Activated CD8-positive, alpha-beta memory T cell treated with anti-CD3 and anti-CD28 coated beads for 24 hours (primary cell): Measurements from ENCODE around the gene CIT.
"Not testable (repeated sequence)": the region's sequence is repeated elsewhere in the genome, so short reads cannot be mapped to it uniquely, and the experiment has no call there.

Source experiments
- DNase-seq: peaks from one replicate; pipeline ENCODE4 v3.0.0-alpha.2; 2020

CIT gene

DNA sequence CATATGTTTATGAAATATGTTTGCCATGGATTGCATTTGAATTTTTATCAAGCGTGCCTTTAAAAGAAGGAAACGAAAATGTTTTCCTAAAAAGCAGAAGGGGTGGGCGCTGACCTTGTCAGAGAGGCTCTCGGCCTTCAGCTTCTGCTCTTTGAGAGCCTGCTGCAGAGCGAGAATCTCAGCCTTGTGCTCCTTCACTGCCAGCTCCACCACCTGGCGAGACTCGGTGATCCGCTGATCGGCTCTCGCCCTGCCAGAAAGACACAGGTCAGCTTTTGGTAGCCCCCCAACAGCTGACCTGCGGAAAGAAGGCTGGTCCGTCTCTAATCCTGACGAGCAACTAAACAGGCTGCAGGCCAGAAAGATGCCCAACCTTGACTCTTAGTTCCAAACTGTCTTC, 146.7 kb downstream of the CIT start:
- no peak for DNase-seq

DNA sequence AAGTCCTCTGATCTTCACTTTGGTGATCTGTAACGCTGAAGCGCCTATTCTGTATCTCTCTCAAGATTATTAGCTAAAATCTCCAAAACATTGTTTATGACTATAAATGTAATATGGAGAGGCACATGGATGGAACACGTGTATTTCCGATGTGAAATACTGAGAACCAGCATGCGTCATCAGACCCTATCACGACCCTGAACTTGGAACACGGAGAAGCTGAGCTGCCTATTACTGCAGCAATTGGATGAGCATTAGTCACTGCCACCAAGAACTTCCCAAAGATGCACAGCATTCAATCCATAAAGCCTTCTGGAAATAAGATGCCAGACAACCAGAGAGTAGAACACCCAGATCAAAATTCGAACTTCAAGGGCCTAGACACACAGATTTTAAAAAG, 147.2 kb downstream of the CIT start:
- no peak for DNase-seq

DNA sequence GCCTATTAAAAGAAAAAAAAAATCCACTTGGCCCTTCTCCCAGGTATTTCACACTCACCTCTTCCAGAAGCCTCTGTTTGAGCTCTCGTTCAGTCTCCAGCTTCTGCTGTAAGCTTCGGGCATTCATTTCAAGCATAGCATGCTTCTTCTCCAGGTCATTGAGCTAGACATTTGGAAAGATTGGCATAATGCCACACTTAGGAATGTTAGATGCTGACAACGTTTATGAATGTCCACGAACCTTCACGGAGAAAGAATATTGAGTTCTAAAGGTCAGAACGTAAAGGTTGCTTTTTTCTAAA, 148.7 kb downstream of the CIT start:
- DNase-seq: no peak

- DNase-seq: no peak
These were observed 149.3 kb downstream of the CIT start for GRCh38 chr12:119727600-119728443.

DNA sequence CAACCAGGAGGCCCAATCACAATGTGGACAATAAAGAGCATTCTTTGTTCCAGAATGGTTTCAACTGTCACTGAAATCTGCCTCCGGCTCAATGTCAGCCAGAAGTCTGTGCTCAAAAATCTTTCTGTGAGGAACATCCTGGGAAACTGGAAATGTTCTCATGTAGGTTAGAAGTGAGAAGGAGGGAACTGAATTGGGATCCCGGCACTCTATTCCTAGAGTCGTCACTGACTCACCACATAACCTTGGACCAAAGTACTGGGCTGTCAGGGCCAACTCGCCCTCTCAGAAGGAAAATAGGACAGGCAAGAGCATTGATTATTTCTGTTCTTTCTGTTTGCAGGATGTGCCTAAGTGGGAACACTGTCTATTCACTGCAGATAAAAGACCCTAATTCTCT, 151.6 kb downstream of the CIT start:
- DNase-seq: no peak

DNA sequence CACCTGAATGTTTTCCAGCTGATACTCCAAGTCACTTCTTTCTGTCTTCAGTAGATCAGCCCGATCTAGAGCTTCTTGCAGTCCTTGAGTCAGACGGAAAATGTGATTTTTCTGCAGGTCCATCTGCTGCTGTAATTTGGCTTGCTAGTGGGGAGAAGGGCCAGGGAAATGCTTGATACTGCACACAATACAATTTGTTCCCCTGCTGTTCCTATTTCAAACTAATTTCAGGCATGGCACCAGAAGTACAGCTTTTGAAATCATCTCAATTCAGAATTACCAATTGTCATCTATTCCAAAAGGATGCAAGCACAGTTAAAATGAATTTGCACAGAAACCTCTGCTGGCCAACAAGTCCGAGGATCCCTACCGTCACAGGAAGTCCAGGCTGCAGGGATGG, 155.8 kb downstream of the CIT start:
- no peak for DNase-seq

DNA sequence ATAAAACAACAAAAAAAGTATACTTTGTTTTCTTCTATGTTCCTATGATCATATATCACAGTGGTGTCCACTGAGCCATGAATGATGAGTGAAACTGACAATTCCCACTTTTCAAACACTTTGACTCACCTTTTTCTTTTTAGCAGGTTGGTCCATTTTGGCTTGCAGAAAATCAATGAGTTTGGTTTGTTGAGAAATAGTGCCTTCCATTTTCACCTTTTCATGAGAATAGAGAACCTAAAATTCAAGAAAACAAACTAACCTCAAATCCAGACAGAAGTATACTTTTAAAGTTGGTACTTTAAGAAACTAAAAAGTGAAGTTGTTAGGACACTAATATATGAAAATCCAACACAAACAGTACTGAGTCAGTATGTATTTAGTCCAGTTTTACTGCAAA, 156.8 kb downstream of the CIT start:
- DNase-seq: no peak

DNA sequence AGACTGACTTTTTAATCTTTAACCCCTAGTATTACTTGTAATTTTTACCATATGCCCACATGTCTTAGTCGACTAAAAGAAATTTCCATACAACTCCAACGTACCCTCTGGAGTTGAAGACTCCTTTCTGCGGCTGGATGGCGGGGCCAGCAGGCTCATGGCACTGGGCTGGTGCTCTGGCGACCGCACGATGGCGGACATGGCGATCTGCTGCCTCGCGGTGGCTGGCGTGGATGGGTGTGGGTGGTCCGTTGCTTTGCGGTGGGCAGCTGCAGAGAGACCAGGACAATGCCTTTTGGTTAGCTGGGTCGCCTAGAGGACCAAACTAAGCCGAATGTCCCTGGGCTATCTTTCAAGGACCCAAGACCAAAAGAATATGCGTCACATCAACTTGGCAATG, 159.0 kb downstream of the CIT start:
- no peak for DNase-seq

- no peak for DNase-seq
These were observed 161.9 kb downstream of the CIT start for GRCh38 chr12:119715268-119715620.

GRCh38 chr12:119714614-119715267, 162.4 kb downstream of the CIT start:
- DNase-seq: no peak

GRCh38 chr12:119713551-119714031, 163.5 kb downstream of the CIT start:
- no peak for DNase-seq

DNA sequence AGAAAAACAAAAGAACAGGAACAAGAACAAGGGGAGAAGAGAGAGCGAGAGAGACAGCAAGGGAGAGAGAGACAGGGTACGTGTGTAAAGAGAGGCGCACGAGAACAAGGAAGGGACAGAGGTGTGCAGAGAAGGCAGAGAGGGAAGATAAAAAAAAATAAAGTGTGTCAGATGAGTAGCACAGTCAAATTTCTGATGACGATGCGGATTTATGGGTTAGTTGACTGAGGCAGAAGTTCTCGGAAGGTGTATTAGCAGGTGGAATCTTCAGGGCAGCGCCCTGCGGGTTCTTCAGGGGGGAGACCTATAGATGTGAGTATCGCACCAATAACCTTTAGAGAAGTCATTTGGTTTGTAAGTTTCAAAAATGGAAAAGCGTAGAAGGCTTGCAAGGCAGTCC, 164.4 kb downstream of the CIT start:
- no peak for DNase-seq

GRCh38 chr12:119711693-119712092, 165.4 kb downstream of the CIT start:
- DNase-seq: no peak

GRCh38 chr12:119710965-119711551, 166.1 kb downstream of the CIT start:
- DNase-seq: no peak

DNA sequence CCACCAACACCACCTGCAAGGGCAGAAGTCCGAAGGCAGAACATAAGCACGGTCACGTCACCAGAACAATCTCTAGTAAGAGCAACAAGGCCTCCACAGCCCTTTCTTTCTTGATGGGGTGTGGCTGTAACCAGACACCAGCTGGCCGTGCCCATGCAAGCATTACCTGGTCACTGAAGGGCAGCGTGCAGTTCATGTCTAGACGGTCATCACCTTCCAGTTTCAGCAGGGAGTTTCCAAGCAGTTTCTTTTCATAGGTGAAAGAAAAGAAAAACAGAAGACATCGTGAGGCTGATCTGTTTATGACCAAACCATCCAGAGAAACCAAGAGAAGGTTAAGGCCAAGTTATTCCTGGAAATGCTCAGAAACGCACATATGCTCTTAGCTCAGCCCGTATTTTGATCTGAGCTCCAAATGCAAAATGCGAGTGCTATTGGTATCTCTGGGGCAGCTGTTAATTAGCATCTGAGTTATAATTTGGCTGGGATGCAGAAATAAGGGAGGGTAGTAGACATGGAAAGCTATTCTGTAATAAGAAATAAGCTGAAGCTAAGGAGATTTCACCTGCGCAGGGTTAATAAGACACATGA, 166.7 kb downstream of the CIT start:
- no peak for DNase-seq

- DNase-seq: not testable (repeated sequence)
These were observed 170.7 kb downstream of the CIT start for GRCh38 chr12:119706427-119706826.

GRCh38 chr12:119705182-119705581, 171.9 kb downstream of the CIT start:
- no peak for DNase-seq

DNA sequence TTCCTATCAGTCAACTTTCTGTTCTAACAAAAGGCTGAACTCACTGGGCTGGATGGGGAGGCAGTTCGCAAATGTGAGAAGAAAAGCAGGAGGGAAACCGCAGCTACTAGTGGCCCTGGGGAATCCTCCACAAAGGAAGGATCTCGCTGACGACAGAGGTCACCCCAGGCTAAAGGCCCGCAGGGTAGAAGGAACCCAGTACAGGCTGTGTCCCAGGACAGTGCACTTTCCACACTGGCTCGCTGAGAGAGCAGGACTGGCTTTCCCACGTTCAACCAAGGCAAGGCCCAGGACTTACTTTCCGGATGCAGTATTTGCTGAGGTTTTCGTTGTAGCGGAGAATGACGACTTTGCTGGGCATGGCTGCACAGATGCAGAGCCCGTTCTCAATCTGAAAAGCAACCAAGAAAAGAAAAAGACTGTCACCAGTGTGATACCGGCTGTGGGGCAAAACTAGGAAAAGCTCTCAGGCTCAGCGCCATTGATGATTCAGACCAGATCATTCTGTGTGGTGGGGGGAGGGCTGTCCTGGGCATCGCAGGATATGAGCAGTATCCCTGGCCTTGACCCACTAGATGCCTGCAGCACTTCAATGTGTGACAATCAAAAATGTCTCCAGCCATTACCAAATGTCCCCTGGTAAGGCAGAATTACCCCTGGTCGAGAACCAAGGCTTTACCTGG, 172.9 kb downstream of the CIT start:
- DNase-seq: no peak

DNA sequence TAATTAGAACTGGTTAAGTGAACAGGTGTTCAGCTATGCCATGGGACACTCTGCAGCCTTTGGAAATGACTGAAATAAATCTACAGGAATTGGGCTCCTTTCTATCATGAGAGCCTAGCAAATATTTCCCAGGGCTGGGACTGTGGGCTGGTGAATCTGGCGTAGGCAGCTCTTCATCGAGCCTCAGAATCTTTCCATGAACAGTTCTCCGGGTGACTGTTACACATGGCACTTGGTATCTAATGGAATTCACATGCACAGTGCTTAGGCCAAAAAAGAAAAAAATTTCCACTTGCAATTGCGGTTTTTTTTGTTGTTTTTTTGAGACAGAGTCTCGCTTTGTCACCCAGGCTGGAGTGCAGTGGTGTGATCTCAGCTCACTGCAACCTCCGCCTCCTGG, 177.0 kb downstream of the CIT start:
- DNase-seq: no peak

- no peak for DNase-seq
These were observed 177.8 kb downstream of the CIT start for GRCh38 chr12:119699199-119699760.

DNA sequence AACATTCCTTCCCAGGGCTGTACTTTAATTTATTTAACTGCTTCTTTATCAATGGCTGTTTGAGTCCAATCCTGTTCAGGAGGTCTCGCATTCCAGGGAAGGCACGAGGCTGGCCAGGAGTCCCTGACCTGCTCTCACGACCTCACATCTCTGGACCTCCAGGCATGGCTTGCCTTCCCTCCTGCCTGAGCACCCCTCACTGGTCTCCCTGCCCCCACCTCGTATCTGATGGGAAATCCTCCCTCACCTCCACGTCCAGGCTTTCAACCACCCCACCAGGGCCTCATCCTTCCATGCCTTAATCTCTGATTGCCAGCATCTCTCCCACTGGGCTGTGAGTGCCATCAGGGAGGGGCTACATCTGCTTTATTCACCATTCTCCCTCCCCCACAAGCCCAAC, 180.2 kb downstream of the CIT start:
- no peak for DNase-seq

DNA sequence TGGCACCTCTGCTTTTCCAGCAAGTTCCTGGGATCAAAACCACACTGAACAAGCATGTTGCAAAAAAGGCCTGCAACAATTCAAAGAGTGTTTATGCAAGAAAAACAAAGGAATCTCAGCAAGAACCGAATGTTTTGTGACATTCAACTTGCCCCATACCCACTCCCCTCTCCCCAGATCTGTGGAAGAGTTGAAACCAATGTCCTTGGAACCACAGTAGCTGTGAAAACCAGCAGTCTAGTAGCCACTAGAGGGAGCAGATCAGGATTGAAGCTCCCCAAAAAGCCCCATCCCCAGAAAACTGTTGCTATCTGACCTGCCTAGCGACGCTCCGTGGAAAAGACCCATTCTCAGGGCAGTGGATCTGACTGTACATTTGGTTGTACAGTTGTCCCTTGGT, 182.1 kb downstream of the CIT start:
- DNase-seq: no peak

- no peak for DNase-seq
These were observed 183.0 kb downstream of the CIT start for GRCh38 chr12:119694111-119694510.
